ENCODE measurements around the gene LAMA2.

DNA sequence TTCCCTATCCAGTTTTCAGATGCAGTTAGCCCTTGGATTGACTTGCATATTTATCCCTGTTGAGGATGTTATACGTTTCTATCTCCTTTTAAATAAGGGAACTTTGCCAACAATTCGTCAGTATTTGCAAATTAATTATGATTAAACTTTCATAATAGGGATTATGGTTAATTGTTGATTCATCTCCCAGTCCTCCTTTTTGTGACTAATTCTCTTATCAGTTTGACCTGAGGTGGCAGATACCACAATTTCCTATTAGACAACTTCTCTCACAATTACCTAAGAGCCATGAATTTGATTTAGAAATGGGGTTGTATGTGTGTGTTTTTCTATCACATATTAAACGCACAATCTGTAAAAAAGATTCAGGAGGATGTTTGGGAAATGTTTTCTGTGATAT lies 172.9 kb downstream of the LAMA2 start:
- no peak for TF ChIP-seq YY1 (IDR thresholded peaks at IDR 0.05; ENCODE audit: insufficient read depth, insufficient read length)
- TF ChIP-seq ZNF274 (IDR thresholded peaks at IDR 0.05; ENCODE audit: low read depth, low read length), result no peak

All from NT2/D1 (cell line).